ENCODE data around the gene BMAL1.

Gene BMAL1

DNA sequence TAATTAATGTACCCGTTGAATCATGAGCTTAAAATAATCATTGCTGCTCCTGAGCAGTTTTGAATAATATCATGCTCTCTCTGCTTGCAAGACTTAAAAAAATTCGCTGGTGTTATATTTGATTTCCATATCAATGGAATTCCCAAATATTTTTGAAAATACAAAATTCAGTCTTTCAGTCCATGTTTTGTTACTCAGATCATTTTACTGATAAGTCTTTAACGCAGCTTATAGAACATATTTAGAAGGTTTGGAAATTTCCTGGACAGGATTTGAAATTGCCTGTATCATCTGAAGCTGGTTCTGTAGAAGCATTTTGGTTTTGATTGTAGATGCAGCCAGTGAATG is 1.9 kb downstream of the BMAL1 start:
- peaks cover 9% of the 10 kb centered on the region; the same call in 1 of the 2 replicates for H3K9me3 ChIP-seq (ENCODE audit: control insufficient read depth, insufficient read depth, low read length)
- H3K27ac ChIP-seq (ENCODE audit: low read depth, low read length), result no peak overlapping the region
- no peaks in the 10 kb centered on the region for H4K20me1 ChIP-seq (ENCODE audit: control insufficient read depth, insufficient read depth, low read depth, low read length)
- no peaks in the 10 kb centered on the region for H3K4me1 ChIP-seq (ENCODE audit: control insufficient read depth, low read length)
- no peak overlapping the region for H3K4me3 ChIP-seq (ENCODE audit: low read length)
- peaks cover 39% of the 10 kb centered on the region for H3K27me3 ChIP-seq (ENCODE audit: control insufficient read depth, low read length)
- no peak overlapping the region for H3K4me2 ChIP-seq (ENCODE audit: low read length)
- H3K9me2 ChIP-seq (replicated peaks; ENCODE audit: control insufficient read depth, low read length), result no peaks in the 10 kb centered on the region
- no peaks in the 10 kb centered on the region for H3K79me2 ChIP-seq (ENCODE audit: control insufficient read depth, low read length)
- TF ChIP-seq EZH2phosphoT487 (IDR thresholded peaks at IDR 0.05; ENCODE audit: borderline replicate concordance, low read length), result no peak
- TF ChIP-seq CTCF (IDR thresholded peaks at IDR 0.05; ENCODE audit: low read depth, low read length, poor library complexity, severe bottlenecking), result no peak
- H3F3A ChIP-seq (ENCODE audit: control insufficient read depth, insufficient read depth), result no peaks in the 10 kb centered on the region
- no peaks in the 10 kb centered on the region for H3K36me3 ChIP-seq (ENCODE audit: control insufficient read depth, low read length)

DNA sequence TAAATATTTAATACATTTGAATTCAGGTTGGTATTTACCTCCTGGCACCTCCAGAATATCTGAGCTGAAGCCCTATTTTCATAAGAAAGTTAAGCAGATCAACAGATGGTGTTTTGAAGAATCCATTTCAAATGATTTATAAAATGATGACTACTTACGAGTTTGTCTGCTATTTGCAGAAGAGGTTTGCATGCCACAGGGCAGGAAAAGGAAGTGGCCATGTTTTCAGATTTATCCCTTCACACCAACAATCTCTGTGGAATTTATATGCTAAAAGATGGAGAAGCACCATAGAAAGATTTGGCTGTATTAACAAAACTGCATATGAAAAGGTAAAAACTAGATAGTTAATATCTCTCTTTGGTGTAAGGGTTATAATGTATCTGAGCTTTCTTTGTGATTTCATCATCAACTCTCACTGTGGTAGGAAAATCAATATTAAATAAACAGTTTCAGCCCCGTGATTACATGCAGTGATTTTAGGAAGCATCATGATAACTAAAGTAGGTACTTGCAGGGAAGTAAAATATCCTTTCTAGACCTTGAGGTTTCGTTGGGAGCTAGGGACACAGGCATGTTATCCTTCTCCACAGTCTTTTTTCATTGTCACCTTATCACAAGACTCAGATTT is 2.6 kb downstream of the BMAL1 start:
- Histone ChIP-seq H3K27me3 (ENCODE audit: control insufficient read depth, low read length) (peaks cover 39% of the 10 kb centered on the region), H3K4me3 (ENCODE audit: low read length) (no peak overlapping the region), H3K9me3 (ENCODE audit: control insufficient read depth, insufficient read depth, low read length) (peaks cover 9% of the 10 kb centered on the region; the same call in 1 of the 2 replicates), H3F3A (ENCODE audit: control insufficient read depth, insufficient read depth) (no peaks in the 10 kb centered on the region), H3K9me2 (replicated peaks; ENCODE audit: control insufficient read depth, low read length) (no peaks in the 10 kb centered on the region), H3K4me1 (ENCODE audit: control insufficient read depth, low read length) (no peaks in the 10 kb centered on the region), H3K4me2 (ENCODE audit: low read length) (no peak overlapping the region), H4K20me1 (ENCODE audit: control insufficient read depth, insufficient read depth, low read depth, low read length) (no peaks in the 10 kb centered on the region), H3K36me3 (ENCODE audit: control insufficient read depth, low read length) (no peaks in the 10 kb centered on the region), H3K79me2 (ENCODE audit: control insufficient read depth, low read length) (no peaks in the 10 kb centered on the region), H3K27ac (ENCODE audit: low read depth, low read length) (no peak overlapping the region)
- no peak for TF ChIP-seq CTCF (IDR thresholded peaks at IDR 0.05; ENCODE audit: low read depth, low read length, poor library complexity, severe bottlenecking)
- TF ChIP-seq EZH2phosphoT487 (IDR thresholded peaks at IDR 0.05; ENCODE audit: borderline replicate concordance, low read length), result no peak

- Histone ChIP-seq H3K79me2 (ENCODE audit: control insufficient read depth, low read length) (no peaks in the 10 kb centered on the region), H3K4me1 (ENCODE audit: control insufficient read depth, low read length) (no peaks in the 10 kb centered on the region), H3K9me2 (replicated peaks; ENCODE audit: control insufficient read depth, low read length) (no peaks in the 10 kb centered on the region), H3F3A (ENCODE audit: control insufficient read depth, insufficient read depth) (no peaks in the 10 kb centered on the region), H4K20me1 (ENCODE audit: control insufficient read depth, insufficient read depth, low read depth, low read length) (no peaks in the 10 kb centered on the region), H3K4me3 (ENCODE audit: low read length) (no peak overlapping the region), H3K36me3 (ENCODE audit: control insufficient read depth, low read length) (no peaks in the 10 kb centered on the region), H3K9me3 (ENCODE audit: control insufficient read depth, insufficient read depth, low read length) (peaks cover 9% of the 10 kb centered on the region; the same call in 1 of the 2 replicates), H3K27me3 (ENCODE audit: control insufficient read depth, low read length) (peaks cover 33% of the 10 kb centered on the region), H3K27ac (ENCODE audit: low read depth, low read length) (no peak overlapping the region), H3K4me2 (ENCODE audit: low read length) (no peak overlapping the region)
- TF ChIP-seq EZH2phosphoT487 (IDR thresholded peaks at IDR 0.05; ENCODE audit: borderline replicate concordance, low read length) (no peak), CTCF (IDR thresholded peaks at IDR 0.05; ENCODE audit: low read depth, low read length, poor library complexity, severe bottlenecking) (no peak)
These were observed 3.2 kb downstream of the BMAL1 start for GRCh38 chr11:13280777-13281176.
